ENCODE measurements around the gene PHLDA3.

PHLDA3 gene

DNA sequence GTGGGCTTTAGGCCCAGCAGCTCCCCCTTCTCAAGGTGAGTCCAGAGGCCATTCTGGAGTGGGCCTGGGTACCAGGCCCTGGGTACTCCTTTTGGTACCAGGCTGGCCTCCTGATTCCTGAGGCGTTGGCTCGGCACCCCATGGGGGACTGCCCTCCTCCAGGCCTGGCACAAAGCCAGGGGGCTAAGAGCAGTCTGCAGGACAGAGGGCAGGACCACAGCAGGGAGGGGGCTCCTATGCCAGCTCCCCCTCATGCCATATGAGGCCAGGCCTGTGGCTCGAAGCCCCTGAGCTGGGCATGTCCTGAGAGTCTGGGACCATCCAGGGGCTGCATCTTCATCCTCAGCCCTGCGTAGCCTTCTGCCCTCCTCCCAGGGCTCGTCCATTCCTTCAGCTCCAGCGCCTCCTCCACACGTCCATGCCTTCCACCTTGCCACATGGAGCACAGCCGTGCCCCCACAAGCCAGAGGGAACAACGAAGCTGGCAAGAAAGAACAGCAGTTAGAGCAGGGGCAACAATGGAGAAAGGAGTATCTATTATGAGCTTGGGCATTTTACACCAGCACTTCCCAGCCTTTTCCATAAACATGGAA, 3.2 kb downstream of the PHLDA3 start:
- no peak for DNase-seq
- H3K4me3 ChIP-seq (ENCODE audit: low read depth, low read length): no peak overlapping the region
- no peaks in the 10 kb centered on the region for H3K4me1 ChIP-seq
- no peaks in the 10 kb centered on the region for H3K9me3 ChIP-seq
- no peaks in the 10 kb centered on the region for H3K36me3 ChIP-seq
- H3K27me3 ChIP-seq: peaks cover 27% of the 10 kb centered on the region
- no peak for TF ChIP-seq CTCF (IDR thresholded peaks at IDR 0.05; ENCODE audit: low read depth, low read length)

- Histone ChIP-seq H3K27me3 (peaks cover 4% of the 10 kb centered on the region), H3K9me3 (no peaks in the 10 kb centered on the region), H3K4me1 (no peaks in the 10 kb centered on the region), H3K4me3 (ENCODE audit: low read depth, low read length) (no peak overlapping the region), H3K36me3 (no peaks in the 10 kb centered on the region)
- TF ChIP-seq CTCF (IDR thresholded peaks at IDR 0.05; ENCODE audit: low read depth, low read length): no peak
- DNase-seq: no peak
Observed at GRCh38 chr1:201463071-201463552, 5.9 kb downstream of the PHLDA3 start.

DNA sequence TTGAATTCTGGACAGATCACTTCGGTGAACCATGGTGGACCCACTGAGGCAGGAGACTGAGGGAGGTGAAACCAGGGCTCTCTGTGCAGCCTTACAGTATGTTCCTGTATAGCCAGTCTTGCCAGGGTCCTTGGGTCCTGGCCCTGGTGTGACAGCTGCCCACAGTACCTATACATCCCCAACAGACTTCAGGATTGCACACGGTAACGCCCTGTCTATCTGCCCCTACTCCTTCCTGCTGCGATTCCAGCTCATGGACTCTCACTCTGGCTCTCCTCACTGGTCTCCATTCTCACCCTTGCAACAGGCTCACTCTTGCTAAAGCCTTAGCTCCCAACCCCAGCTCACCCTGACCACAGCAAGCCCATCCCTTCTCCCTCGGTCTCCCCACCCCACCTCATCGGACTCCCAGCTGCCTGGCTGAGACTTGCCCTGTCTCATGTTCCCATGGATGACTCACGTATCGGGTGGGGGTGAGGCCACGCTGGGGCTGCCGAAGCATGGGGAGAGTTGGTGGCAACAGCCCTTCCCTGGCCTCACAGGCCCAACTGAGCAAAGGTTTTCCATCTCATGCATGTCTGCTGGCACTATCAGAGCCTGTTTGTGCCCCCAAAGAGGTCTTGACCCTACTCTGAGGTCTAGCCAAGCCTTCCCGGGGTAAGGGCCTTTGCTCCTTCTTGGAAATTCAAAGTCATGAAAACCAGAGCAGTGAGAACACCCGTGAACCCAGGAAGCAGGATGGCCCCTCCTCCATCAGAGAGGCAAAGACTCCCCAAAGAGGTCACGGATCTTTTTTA, 7.1 kb downstream of the PHLDA3 start:
- no peak for TF ChIP-seq CTCF (IDR thresholded peaks at IDR 0.05; ENCODE audit: low read depth, low read length)
- no peaks in the 10 kb centered on the region for H3K4me1 ChIP-seq
- DNase-seq: no peak
- no peaks in the 10 kb centered on the region for H3K9me3 ChIP-seq
- H3K36me3 ChIP-seq: no peaks in the 10 kb centered on the region
- no peaks in the 10 kb centered on the region for H3K27me3 ChIP-seq
- H3K4me3 ChIP-seq (ENCODE audit: low read depth, low read length): no peak overlapping the region

DNA sequence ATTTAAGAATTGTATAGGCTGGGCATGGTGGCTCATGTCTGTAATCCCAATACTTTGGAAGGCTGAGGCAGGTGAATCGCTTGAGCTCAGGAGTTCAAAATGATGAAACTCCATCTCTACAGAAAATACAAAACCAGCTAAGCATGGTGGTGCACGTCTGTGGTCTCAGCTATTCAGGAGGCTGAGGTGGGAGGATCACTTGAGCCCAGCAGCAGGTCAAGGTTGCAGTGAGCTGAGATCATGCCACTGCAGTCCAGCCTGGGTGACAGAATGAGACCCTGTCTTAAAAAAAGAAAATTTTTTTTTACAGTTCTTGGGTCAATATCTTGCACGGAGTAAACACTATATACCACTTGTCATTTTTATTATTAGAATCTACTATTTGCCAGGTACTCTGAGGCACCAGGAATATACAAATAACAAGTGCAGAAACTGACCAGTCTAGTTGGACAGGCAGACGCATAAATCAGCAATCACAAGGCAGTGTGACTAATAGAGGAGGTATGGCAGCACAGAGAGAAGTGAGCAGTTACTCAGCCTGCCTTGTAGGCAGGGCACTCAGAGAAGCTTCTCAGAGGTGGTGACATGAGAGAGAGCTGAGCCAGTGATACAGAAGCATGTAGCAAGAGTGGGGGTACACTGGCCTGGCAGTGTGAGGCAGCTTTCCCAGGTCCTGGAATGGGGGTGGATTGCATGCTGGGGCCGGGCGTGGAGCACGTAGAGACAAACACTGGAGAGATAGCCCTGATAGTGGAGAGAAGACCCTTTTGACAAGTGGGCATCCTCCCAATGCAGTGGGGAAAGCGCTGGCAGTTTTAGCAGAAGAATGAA, 8.0 kb downstream of the PHLDA3 start:
- H3K27me3 ChIP-seq: no peaks in the 10 kb centered on the region
- no peaks in the 10 kb centered on the region for H3K4me1 ChIP-seq
- no peaks in the 10 kb centered on the region for H3K9me3 ChIP-seq
- no peaks in the 10 kb centered on the region for H3K36me3 ChIP-seq
- TF ChIP-seq CTCF (IDR thresholded peaks at IDR 0.05; ENCODE audit: low read depth, low read length): no peak
- no peak overlapping the region for H3K4me3 ChIP-seq (ENCODE audit: low read depth, low read length)
- no peak for DNase-seq

DNA sequence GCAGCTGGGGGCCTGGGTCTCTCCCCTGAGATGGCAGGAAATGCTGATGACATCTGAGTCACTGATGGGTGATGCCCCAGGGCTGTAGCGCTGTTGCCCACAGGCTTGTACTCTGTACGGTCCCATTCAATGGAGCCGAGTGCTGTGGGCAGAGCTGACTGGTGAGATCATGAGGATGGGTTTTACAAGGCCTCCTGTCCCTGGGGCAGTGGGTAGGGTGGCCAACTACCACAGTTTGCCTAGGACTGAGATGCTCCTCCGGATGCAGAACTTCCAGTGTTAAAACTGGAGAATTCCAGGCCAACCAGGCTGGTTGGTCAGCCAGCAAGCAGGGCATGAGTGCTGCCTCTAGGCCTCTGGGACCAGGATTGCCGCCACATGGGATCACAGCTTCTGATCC, 9.2 kb downstream of the PHLDA3 start:
- H3K36me3 ChIP-seq: no peaks in the 10 kb centered on the region
- no peak for DNase-seq
- no peak for TF ChIP-seq CTCF (IDR thresholded peaks at IDR 0.05; ENCODE audit: low read depth, low read length)
- no peak overlapping the region for H3K4me3 ChIP-seq (ENCODE audit: low read depth, low read length)
- H3K4me1 ChIP-seq: no peaks in the 10 kb centered on the region
- H3K27me3 ChIP-seq: no peaks in the 10 kb centered on the region
- no peaks in the 10 kb centered on the region for H3K9me3 ChIP-seq

Measured in BE2C (cell line).